GM23248 (cell line): ENCODE measurements around the gene CD46.

Source experiments
- EZH2 ChIP-seq: fragments of 200-600 bp; sonication (generic); IDR thresholded peaks from 2 replicates; pipeline ENCODE4 v1.6.1; 2018; ENCODE audit warnings: antibody characterized with exemption, mild to moderate bottlenecking; ENCODE audit not compliant: insufficient read depth, poor library complexity, severe bottlenecking
- EZH2phosphoT487 ChIP-seq: fragments of 200-600 bp; sonication (generic); IDR thresholded peaks from 2 replicates; pipeline ENCODE4 v1.6.1; 2018; ENCODE audit warnings: antibody characterized with exemption, moderate library complexity, mild to moderate bottlenecking, low read depth; ENCODE audit not compliant: insufficient read depth

DNA sequence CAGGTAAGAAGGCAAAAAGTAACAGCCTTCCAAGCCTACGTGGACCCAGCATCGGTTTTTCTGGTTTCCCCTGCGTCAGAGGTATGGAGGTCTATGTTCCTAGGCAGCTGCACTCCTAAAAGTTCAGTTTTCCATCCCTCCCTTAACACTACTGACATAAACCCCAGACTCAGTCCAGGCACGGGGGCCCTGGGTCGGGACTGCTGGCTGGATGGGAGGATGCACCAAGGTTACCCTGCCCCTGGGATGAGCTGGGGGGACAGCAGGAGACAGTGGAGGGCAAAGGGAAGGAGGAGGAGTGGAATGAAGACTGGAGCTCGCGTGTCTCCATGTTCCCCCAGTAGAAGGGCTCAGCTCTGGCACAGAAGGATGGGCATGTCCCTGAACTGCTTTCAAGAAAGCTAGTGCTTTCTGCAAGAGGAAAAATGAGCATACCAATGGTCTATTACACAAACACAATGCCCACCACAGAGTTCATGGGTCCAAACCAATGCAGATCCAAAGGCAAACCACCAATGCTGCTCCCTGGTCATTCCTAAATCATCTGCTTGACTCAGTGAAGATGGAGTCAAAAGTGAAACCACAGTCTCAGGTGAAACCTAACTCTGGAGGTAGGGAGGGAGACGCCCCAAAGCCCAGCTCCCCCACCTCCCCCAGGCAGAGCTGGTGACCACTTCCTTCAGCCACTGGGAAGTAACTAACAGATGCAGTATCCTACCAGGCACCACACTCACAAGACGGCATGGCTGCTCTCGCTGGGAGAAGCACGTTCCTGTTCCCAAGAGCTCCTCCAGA, 54.9 kb downstream of the CD46 start:
- TF ChIP-seq EZH2phosphoT487: no peak
- no peak for TF ChIP-seq EZH2
